ENCODE results near the gene SSH3.

Gene SSH3

GRCh38 chr11:67284811-67285540, 18.4 kb upstream of the SSH3 start:
- no peak for TF ChIP-seq CEBPB (IDR thresholded peaks at IDR 0.05)
- TF ChIP-seq MAX (IDR thresholded peaks at IDR 0.05): no peak
- no peak for TF ChIP-seq TAF1 (IDR thresholded peaks at IDR 0.05; ENCODE audit: low read depth)
- no peak for TF ChIP-seq FOXM1 (IDR thresholded peaks at IDR 0.05; ENCODE audit: borderline replicate concordance, low read depth)
- TF ChIP-seq REST (IDR thresholded peaks at IDR 0.05; ENCODE audit: low read depth): no peak
- TF ChIP-seq NFIC (IDR thresholded peaks at IDR 0.05): no peak
- TF ChIP-seq TEAD4 (IDR thresholded peaks at IDR 0.05): no peak
- TF ChIP-seq EP300 (IDR thresholded peaks at IDR 0.05; ENCODE audit: borderline replicate concordance): no peak
- no peak for TF ChIP-seq EGR1 (IDR thresholded peaks at IDR 0.05)
- TF ChIP-seq TCF12 (IDR thresholded peaks at IDR 0.05; ENCODE audit: low read depth): no peak
- no peak for TF ChIP-seq CREB1 (IDR thresholded peaks at IDR 0.05; ENCODE audit: low read depth)
- TF ChIP-seq ZBTB7A (IDR thresholded peaks at IDR 0.05; ENCODE audit: low read depth): no peak
- TF ChIP-seq YY1 (IDR thresholded peaks at IDR 0.05; ENCODE audit: low read depth): no peak
- no peak for TF ChIP-seq RAD21 (IDR thresholded peaks at IDR 0.05; ENCODE audit: low read depth)
- no peak for TF ChIP-seq USF1 (IDR thresholded peaks at IDR 0.05)

- TF ChIP-seq REST (IDR thresholded peaks at IDR 0.05; ENCODE audit: low read depth): no peak
- TF ChIP-seq RAD21 (IDR thresholded peaks at IDR 0.05; ENCODE audit: low read depth): no peak
- TF ChIP-seq YY1 (IDR thresholded peaks at IDR 0.05; ENCODE audit: low read depth): no peak
- TF ChIP-seq EP300 (IDR thresholded peaks at IDR 0.05; ENCODE audit: borderline replicate concordance): no peak
- no peak for TF ChIP-seq ZBTB7A (IDR thresholded peaks at IDR 0.05; ENCODE audit: low read depth)
- TF ChIP-seq MAX (IDR thresholded peaks at IDR 0.05): no peak
- TF ChIP-seq CREB1 (IDR thresholded peaks at IDR 0.05; ENCODE audit: low read depth): no peak
- no peak for TF ChIP-seq TEAD4 (IDR thresholded peaks at IDR 0.05)
- TF ChIP-seq EGR1 (IDR thresholded peaks at IDR 0.05): no peak
- TF ChIP-seq TCF12 (IDR thresholded peaks at IDR 0.05; ENCODE audit: low read depth): no peak
- no peak for TF ChIP-seq CEBPB (IDR thresholded peaks at IDR 0.05)
- no peak for TF ChIP-seq NFIC (IDR thresholded peaks at IDR 0.05)
- no peak for TF ChIP-seq FOXM1 (IDR thresholded peaks at IDR 0.05; ENCODE audit: borderline replicate concordance, low read depth)
- TF ChIP-seq USF1 (IDR thresholded peaks at IDR 0.05): no peak
- no peak for TF ChIP-seq TAF1 (IDR thresholded peaks at IDR 0.05; ENCODE audit: low read depth)
Measured at GRCh38 chr11:67285541-67286498, 17.5 kb upstream of the SSH3 start.

GRCh38 chr11:67286621-67287333, 16.6 kb upstream of the SSH3 start:
- TF ChIP-seq RAD21 (IDR thresholded peaks at IDR 0.05; ENCODE audit: low read depth) (no peak), TCF12 (IDR thresholded peaks at IDR 0.05; ENCODE audit: low read depth) (no peak), CEBPB (IDR thresholded peaks at IDR 0.05) (no peak), TEAD4 (IDR thresholded peaks at IDR 0.05) (no peak), USF1 (IDR thresholded peaks at IDR 0.05) (no peak), REST (IDR thresholded peaks at IDR 0.05; ENCODE audit: low read depth) (no peak), EP300 (IDR thresholded peaks at IDR 0.05; ENCODE audit: borderline replicate concordance) (no peak), YY1 (IDR thresholded peaks at IDR 0.05; ENCODE audit: low read depth) (no peak), NFIC (IDR thresholded peaks at IDR 0.05) (no peak), MAX (IDR thresholded peaks at IDR 0.05) (no peak), FOXM1 (IDR thresholded peaks at IDR 0.05; ENCODE audit: borderline replicate concordance, low read depth) (no peak), CREB1 (IDR thresholded peaks at IDR 0.05; ENCODE audit: low read depth) (no peak), EGR1 (IDR thresholded peaks at IDR 0.05) (no peak), ZBTB7A (IDR thresholded peaks at IDR 0.05; ENCODE audit: low read depth) (no peak), TAF1 (IDR thresholded peaks at IDR 0.05; ENCODE audit: low read depth) (no peak)
